LNCAP (cell line): ENCODE measurements around the gene SSPN.

Experiments used
- TF ChIP-seq, protein P1 (sequence below): fragments of 450-650 bp; IDR thresholded peaks from 2 replicates; pipeline ENCODE4 v1.5.1; 2017; ENCODE audit warnings: mild to moderate bottlenecking

SSPN gene

DNA sequence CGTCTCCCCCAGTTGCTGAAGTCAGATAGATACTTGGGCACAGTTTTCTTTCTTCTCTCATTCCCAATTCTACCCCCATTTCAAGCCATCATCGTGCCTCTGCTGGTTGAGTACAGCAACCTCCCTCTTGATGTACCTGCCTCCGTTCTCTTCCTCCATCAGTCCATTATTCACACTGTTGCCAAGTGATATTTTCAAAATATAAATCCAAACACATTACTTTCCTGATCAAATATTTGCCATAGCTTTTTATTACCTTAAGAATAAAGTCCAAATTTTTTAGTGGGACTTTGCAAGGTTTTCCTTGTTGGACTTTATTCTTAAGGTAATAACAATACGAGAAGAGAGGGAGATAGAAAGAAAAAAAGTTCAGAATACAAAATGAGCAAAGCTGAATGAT, 18.6 kb upstream of the SSPN start:
- TF ChIP-seq, protein P1, sequence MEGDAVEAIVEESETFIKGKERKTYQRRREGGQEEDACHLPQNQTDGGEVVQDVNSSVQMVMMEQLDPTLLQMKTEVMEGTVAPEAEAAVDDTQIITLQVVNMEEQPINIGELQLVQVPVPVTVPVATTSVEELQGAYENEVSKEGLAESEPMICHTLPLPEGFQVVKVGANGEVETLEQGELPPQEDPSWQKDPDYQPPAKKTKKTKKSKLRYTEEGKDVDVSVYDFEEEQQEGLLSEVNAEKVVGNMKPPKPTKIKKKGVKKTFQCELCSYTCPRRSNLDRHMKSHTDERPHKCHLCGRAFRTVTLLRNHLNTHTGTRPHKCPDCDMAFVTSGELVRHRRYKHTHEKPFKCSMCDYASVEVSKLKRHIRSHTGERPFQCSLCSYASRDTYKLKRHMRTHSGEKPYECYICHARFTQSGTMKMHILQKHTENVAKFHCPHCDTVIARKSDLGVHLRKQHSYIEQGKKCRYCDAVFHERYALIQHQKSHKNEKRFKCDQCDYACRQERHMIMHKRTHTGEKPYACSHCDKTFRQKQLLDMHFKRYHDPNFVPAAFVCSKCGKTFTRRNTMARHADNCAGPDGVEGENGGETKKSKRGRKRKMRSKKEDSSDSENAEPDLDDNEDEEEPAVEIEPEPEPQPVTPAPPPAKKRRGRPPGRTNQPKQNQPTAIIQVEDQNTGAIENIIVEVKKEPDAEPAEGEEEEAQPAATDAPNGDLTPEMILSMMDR = no peak

DNA sequence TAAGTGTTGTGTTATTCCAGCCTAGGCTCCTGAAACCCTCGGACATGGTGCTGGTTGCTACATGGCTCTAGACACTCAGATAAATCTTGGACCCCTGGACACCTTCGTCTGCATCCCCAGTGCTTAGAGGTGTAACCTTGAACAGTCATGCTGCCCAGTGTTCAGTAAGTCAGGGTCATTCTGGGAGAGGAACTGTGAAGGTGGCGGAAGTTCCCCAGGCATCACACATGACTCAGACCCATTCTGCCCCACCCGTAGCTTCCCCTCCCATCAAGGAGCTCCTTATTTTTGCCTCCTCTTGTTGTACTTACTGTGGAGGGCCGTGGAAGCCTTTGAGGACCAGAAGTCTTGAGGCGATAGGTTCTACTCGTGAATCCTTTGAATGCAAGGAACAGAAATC, 18.1 kb upstream of the SSPN start:
- TF ChIP-seq, protein P1 = no peak

DNA sequence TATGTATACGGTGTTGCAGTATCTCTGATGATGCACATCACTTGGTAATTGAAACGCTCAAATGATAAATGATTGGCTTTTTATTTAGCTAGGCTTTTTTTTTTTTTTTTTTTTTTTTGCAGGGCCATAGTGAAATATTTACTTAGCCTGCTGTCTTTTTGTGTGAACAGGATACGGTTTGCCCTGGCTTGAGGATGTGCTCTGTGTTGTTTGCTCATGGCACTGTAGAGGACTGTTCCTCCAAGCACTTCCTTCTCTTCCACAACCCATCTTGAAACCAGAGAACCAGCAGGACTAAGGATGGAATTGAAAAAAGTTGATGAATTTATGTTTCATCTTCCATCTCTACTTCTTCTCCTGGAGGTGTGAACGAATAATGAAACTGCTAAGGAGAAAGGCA, 15.5 kb upstream of the SSPN start:
- TF ChIP-seq, protein P1 = no peak

DNA sequence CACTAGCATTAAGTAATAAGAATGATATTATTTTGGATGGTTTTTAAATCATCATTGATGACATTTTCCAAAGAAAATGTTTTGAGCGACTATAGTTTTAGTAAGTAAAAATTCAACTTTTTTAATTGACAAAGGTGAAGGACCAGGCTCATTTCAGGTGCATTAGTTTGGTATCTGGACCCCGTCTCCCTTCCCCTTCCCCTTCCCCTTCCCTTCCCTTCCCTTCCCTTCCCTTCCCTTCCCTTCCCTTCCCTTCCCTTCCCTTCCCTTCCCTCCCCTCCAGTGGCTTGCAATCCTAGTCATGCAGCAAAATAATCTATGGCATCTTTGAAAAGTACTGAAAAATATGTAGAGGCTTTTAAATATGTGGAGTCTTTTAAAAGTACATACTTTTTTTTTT, 13.0 kb upstream of the SSPN start:
- TF ChIP-seq, protein P1 = no peak

DNA sequence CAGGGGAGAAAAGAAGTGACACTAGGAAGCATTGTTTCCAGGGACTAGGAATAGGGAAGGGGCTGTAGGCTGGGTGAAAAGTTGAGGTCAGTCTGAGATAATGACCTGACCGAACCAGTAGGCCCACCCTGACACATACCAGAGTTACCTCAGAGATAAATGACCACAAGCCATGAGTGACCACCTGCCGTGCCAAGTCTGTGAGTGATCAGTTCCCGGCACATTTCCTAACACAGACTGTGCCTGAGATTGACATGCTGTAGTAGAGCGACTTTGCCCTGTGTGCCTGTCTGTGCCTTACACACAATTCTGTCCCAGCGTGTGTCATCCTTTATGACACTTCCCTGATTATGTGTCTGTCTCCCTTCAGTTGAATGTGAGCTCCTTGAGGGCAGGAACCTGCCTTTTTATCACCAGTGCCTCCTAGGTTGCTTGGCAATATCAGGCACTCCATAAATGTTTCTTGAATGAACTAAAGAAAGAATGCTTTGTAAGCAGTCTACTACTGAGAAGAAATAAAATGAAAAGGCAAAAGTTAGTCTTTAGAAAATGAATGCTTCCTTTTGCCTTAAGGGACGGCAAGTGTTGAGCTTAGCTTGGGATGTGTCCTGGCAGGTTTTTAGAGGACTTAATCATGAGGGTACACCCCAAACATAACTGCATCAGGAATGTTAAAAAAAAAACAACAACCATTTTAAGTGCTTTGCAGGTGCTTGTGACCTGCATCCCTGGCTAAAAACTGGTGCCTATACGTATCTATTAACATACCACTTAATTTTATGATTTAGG, 9.6 kb upstream of the SSPN start:
- TF ChIP-seq, protein P1 = no peak

DNA sequence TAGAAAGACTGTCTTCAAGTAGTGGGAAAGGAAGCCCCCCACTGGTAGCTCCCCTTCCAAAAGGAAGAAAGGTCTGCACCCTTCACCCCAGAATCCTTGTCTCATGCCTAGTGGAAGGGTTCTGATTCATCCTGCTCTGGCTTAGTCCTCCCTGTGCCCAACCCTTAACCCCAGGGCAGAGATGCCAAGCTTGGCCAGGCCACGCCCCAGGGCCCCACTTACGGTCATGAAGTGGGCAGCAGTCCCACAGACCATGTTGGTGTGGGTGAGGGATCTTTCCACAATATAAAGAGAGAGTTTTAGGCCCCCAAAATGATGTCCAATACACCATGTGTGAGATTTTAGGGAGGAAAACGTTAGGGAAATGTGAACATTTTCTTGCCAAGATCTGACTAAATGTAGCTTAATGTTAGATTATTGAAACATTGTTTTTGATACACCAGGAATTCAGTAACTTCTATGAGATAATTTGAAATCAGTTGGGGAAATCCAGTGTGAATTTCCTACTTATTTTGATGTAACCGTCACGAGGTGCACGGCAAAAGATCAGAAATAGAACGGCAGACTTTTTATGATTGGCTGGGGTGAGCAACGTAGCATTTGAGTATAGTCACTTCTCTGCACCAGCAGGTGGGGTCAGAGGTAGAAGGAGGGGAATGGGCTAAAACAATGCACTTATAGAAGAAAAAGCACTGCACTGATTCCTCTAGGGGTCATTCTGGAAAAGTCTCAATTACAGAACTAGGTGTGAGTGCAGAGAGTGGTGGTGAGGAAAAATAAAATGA, 8.2 kb upstream of the SSPN start:
- TF ChIP-seq, protein P1 = no peak

DNA sequence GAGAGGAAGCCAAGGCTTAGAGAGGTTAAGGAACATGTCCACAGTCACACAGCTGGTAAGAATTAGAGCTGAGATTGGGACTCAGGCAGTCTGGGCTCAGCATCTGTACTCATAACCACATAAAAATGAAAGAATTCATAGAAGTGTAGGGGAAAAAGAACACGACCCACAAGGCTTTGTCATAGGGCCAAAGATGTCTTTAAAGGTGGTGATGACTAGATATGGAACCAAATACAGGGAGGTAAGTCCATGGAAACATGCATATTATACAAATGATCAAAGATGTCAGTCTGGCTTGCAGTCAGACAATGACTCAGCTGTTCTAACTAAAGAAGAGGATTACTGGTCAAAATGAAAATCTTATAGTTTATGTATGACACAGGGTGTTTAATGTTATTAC, 7.2 kb upstream of the SSPN start:
- TF ChIP-seq, protein P1 = no peak
